ENCODE measurements around the gene LRRC1.

LRRC1 gene

DNA sequence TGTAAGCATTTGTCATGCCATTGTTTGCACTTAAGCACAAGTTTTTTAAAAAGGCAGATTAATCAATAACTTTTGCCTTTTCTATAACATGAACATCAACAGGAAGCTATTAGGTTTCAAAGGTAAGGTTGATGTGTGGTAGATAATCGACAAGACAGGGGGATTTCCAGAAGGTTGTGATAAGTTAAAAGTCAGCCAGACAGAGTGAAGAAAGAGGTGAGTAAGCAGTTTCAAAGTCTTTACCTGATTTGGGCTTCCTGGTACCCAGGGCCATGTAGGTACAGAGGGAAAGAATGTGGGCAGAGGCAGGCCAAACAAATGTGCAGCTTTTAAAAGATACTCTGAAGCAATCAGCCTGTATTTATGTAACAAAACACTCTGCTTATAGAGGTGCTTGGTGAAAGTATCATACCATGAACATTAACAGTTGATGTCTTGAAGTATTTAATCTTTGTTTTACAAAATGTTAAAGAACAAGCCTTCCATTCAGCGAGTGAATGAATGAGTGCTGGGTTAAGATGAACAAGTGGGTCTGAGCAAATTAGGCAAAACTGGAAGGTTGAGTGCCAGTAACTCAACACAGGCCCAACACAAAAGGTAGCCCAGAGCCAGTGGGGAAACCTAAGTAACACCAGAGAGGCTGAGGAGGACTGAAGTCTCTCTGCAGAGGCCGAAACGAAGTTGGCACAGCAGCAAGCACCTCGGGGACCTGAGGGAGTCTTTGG is 60.2 kb downstream of the LRRC1 start:
- H3K4me2 ChIP-seq = no peak overlapping the region
- no peak overlapping the region for H3K9ac ChIP-seq
- no peaks in the 10 kb centered on the region for H3K36me3 ChIP-seq
- H3K27ac ChIP-seq = no peak overlapping the region
- no peaks in the 10 kb centered on the region for H3K9me3 ChIP-seq
- H3K4me3 ChIP-seq = no peak overlapping the region
- no peaks in the 10 kb centered on the region for H3K4me1 ChIP-seq
- H4K20me1 ChIP-seq = no peaks in the 10 kb centered on the region
- no peak for TF ChIP-seq Cebpa-rat (IDR thresholded peaks at IDR 0.05)
- H3K27me3 ChIP-seq = no peaks in the 10 kb centered on the region

DNA sequence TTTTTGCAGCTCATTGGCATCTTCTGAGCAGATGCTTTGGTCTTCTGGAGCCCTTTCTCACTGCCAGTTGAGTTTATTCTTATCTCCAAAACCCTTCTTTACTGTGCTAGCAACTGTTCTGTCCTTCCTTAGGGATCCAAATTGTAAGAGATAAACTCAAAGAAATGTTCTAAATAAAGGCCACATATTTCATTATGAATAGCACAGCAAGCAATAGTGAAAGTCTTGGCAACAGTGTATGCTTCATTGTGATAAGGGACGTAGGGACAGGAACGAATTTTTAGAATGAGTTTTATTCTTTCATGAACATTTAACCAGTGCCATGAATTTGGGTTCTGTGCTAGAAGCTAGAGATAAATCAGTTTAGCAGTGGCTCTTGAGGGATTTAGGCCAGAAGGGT is 61.1 kb downstream of the LRRC1 start:
- no peaks in the 10 kb centered on the region for H4K20me1 ChIP-seq
- no peaks in the 10 kb centered on the region for H3K4me1 ChIP-seq
- no peaks in the 10 kb centered on the region for H3K9me3 ChIP-seq
- no peak overlapping the region for H3K9ac ChIP-seq
- no peaks in the 10 kb centered on the region for H3K36me3 ChIP-seq
- H3K27me3 ChIP-seq = no peaks in the 10 kb centered on the region
- TF ChIP-seq Cebpa-rat (IDR thresholded peaks at IDR 0.05) = no peak
- H3K27ac ChIP-seq = no peak overlapping the region
- no peak overlapping the region for H3K4me2 ChIP-seq
- no peak overlapping the region for H3K4me3 ChIP-seq

DNA sequence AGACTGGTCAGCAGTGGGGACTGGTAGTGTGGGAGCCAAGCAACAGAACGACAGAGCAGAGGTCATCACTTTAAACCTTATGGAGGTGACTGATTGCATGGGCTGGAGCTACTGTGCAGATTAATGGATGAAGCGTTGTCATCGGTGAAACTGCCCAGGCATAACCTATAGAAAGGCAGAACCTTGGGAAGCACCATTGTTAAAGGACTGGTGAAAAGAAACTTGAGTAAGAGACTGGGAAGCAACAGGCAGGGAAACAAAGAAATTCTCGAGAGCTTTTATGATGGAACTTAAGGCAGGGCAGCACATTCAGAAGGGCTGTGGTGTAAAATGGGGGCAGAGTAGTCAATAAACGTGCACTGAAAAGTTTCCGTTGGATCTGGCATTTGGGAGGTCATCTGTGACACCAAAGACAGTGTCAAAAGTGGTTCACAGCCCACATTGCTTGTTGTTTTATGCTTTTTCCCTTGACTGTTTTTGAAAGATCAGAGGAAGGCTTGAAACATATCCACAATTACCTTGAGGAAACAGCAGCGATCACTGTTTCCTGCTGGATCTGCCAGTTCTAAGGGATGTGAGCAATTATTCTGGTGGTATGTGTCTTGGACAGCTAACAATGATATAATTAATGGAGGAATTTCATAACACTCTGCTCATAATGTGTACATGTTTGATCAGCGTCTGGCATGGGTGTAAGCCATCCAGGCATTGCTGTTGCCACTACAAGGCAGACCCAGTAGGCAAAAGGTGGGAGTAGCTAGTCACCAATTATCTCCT is 62.7 kb downstream of the LRRC1 start:
- Histone ChIP-seq H3K9ac (no peak overlapping the region), H3K4me2 (no peak overlapping the region), H3K36me3 (no peaks in the 10 kb centered on the region), H3K27me3 (no peaks in the 10 kb centered on the region), H3K4me3 (no peak overlapping the region), H3K27ac (no peak overlapping the region), H4K20me1 (no peaks in the 10 kb centered on the region), H3K4me1 (no peaks in the 10 kb centered on the region), H3K9me3 (no peaks in the 10 kb centered on the region)
- no peak for TF ChIP-seq Cebpa-rat (IDR thresholded peaks at IDR 0.05)

DNA sequence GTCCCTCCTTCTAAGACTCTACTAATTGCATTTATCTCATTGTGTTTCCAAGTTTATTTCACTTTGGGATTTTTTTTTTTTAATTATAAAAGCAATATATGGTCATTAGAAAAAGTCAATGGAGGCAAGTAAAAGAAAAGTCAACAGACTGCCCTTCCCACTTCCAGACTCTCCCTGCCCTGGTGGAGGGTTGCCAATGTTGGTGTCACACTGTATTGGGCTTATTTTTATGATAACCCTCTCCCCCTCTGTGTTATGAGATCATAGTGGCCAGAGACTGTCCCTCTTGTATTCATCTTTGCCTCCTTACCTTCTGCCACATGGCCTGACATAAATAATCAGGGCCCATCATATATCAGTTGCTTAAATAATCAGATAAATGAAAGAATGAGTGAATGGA is 63.4 kb downstream of the LRRC1 start:
- Histone ChIP-seq H3K4me1 (no peaks in the 10 kb centered on the region), H3K27me3 (no peaks in the 10 kb centered on the region), H4K20me1 (no peaks in the 10 kb centered on the region), H3K4me3 (no peak overlapping the region), H3K27ac (no peak overlapping the region), H3K4me2 (no peak overlapping the region), H3K36me3 (no peaks in the 10 kb centered on the region), H3K9ac (no peak overlapping the region), H3K9me3 (no peaks in the 10 kb centered on the region)
- no peak for TF ChIP-seq Cebpa-rat (IDR thresholded peaks at IDR 0.05)

DNA sequence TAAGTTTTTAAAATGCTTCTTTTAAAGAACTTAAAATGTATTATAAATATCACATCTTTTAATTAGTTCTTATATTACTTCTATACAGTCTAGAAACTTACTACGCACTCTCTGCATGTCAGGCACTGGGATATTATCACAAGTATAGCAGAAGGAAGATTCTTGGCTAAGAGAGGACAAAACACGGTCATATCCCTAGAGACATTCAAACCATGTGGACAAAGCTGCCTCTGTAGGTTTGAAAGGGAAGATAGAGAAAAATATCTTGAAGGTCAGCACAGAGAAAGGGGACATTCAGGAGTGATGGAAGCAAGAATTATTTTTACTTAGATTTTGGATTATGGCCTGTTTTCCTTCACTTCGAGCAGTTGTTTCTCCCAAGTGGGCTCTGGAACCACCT is 64.1 kb downstream of the LRRC1 start:
- H3K27ac ChIP-seq = no peak overlapping the region

DNA sequence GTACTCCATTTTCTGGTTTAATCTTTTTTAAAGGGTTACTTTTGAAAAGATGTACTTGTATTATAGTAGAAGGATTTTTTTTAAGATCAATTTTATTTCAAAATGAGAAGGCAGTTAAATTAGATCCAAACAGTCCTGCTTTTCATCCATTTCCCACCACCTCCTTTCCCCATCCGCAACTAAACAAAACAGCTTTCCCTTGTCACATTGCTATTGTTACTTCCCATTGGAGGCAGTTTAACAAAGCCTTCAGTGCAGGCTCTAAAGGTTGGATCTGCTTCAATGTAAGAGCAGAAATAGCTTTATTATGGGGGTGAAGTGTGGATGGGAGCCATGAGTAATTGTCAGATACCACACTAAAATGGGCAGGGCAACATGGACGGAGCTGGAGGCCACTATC is 65.7 kb downstream of the LRRC1 start:
- Histone ChIP-seq H3K4me2 (no peak overlapping the region), H4K20me1 (no peaks in the 10 kb centered on the region), H3K9me3 (no peaks in the 10 kb centered on the region), H3K27me3 (no peaks in the 10 kb centered on the region), H3K36me3 (no peaks in the 10 kb centered on the region), H3K4me1 (no peaks in the 10 kb centered on the region), H3K4me3 (no peak overlapping the region), H3K9ac (no peak overlapping the region), H3K27ac (no peak overlapping the region)
- no peak for TF ChIP-seq Cebpa-rat (IDR thresholded peaks at IDR 0.05)

More for the DNA sequence above, 64.1 kb downstream of the LRRC1 start:
- Histone ChIP-seq H3K4me2 (no peak overlapping the region), H3K9me3 (no peaks in the 10 kb centered on the region), H3K36me3 (no peaks in the 10 kb centered on the region), H3K9ac (no peak overlapping the region), H3K4me3 (no peak overlapping the region), H3K4me1 (no peaks in the 10 kb centered on the region), H3K27me3 (no peaks in the 10 kb centered on the region), H4K20me1 (no peaks in the 10 kb centered on the region)
- TF ChIP-seq Cebpa-rat (IDR thresholded peaks at IDR 0.05) = no peak

DNA sequence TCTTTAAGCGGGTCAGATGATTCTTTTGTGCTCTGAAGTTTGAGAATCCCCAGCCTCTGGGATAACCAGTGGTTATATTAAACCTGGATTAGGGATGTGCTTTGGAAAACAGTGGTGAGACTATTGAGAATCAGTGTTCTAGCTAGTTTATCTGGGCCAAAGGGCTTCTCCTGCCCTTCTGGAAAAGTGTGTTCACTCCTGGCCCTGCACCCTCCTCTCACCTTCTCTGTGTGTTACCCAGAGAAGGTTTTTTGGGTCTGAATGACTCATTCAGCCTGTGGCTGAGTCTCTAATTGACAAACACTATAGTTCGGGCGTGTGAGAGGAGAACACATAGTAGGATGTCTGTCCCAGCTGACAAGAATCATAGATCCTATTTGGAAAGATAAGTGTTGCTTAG is 66.7 kb downstream of the LRRC1 start:
- Histone ChIP-seq H4K20me1 (no peaks in the 10 kb centered on the region), H3K27ac (no peak overlapping the region), H3K9ac (no peak overlapping the region), H3K4me1 (no peaks in the 10 kb centered on the region; the same call in 1 of the 2 replicates), H3K4me3 (no peak overlapping the region), H3K27me3 (no peaks in the 10 kb centered on the region), H3K36me3 (no peaks in the 10 kb centered on the region), H3K9me3 (no peaks in the 10 kb centered on the region), H3K4me2 (no peak overlapping the region)
- TF ChIP-seq Cebpa-rat (IDR thresholded peaks at IDR 0.05) = no peak

DNA sequence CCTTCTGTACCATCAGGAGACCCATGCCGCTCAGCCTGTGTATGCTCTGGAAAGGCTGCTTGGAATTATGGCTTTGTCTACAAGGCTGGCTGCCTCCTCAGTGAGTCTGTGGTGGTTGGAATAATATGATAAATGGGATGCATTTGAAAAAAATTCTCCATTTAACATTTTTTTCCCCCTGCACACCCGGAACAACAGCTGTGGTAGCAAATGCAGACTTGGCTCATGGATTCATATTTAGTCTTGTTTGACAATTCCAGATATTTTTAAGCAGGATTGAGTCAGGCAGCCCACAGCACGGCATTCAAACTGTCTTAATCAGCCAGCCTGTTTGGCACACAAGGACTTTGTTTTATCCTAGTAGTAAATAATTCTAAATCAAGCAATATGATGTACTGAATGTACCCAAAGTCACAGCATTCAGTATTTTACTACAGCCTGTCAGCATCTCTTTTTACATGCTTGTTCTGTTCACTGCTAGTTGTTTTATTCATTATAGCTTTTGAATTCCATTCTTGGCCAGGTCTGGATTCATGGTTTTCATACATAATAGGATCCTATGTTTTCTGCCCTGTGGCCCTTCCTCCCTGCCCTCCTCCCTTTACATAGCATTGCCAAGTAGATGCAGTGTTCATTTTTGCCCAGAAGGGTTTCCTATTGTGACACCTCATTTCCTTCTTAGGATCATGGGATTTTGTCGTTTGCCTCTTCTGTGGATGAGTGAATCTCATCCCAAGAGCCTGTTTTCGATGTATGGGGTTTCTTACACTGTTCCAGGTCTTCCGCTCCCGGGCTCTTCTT is 68.1 kb downstream of the LRRC1 start:
- H3K27me3 ChIP-seq = no peaks in the 10 kb centered on the region
- H4K20me1 ChIP-seq = no peaks in the 10 kb centered on the region
- H3K4me3 ChIP-seq = no peak overlapping the region
- no peaks in the 10 kb centered on the region for H3K36me3 ChIP-seq
- H3K27ac ChIP-seq = no peak overlapping the region
- TF ChIP-seq Cebpa-rat (IDR thresholded peaks at IDR 0.05) = no peak
- no peak overlapping the region for H3K4me2 ChIP-seq
- H3K9me3 ChIP-seq = no peaks in the 10 kb centered on the region
- no peak overlapping the region for H3K9ac ChIP-seq
- H3K4me1 ChIP-seq = no peaks in the 10 kb centered on the region; the same call in 1 of the 2 replicates

DNA sequence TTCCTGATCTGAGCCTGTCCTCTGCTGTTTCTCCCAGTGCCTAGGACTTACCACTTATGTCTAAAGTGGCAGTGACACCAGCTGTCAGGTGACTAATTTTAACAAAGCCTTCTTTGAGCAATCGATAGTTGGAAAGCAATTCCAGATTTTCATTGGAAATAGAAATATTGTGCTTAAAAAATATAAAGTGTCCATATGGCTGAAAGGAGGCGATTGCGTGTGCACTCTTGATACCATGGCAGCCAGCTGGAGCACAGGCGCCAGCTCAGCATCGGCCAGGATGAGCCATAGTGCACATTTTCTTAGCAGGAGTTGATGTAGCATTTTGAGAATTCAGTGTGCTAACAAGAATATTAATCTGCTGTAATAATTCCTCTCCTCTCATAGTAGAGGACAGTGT is 70.0 kb downstream of the LRRC1 start:
- Histone ChIP-seq H3K9me3 (no peaks in the 10 kb centered on the region), H3K4me2 (no peak overlapping the region), H3K36me3 (no peaks in the 10 kb centered on the region), H3K27ac (no peak overlapping the region), H4K20me1 (no peaks in the 10 kb centered on the region), H3K27me3 (no peaks in the 10 kb centered on the region), H3K4me3 (no peak overlapping the region), H3K9ac (no peak overlapping the region), H3K4me1 (no peaks in the 10 kb centered on the region; the same call in 1 of the 2 replicates)
- no peak for TF ChIP-seq Cebpa-rat (IDR thresholded peaks at IDR 0.05)

DNA sequence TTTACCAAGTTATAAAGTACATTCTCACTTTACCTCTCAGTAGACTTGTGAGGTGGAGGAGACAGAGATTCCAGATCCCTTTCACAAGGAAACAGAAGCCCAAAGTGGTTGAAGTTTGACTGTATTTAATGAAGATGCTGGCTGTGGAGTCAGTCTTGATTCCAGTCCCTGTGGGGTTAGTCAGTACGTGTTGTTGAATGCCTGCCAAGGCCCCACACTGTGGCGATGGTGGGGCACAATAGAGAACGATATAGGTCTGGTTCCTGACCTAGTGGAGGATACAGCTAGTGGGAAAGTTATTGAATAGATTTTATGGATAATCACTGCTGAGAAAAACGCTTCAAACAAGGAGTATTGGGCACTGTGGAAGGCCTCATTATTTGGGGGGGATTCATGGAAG is 71.4 kb downstream of the LRRC1 start:
- H3K4me3 ChIP-seq = no peak overlapping the region
- no peak overlapping the region for H3K27ac ChIP-seq
- H3K9me3 ChIP-seq = no peaks in the 10 kb centered on the region
- no peak for TF ChIP-seq Cebpa-rat (IDR thresholded peaks at IDR 0.05)
- H3K9ac ChIP-seq = no peak overlapping the region
- no peaks in the 10 kb centered on the region for H3K27me3 ChIP-seq
- no peaks in the 10 kb centered on the region for H4K20me1 ChIP-seq
- H3K4me2 ChIP-seq = no peak overlapping the region
- H3K36me3 ChIP-seq = no peaks in the 10 kb centered on the region
- H3K4me1 ChIP-seq = no peaks in the 10 kb centered on the region; the same call in 1 of the 2 replicates
